ENCODE data around the gene MITF.
"Not testable (repeated sequence)": the region's sequence is repeated elsewhere in the genome, so short reads cannot be mapped to it uniquely, and the experiment has no call there.

Gene MITF

DNA sequence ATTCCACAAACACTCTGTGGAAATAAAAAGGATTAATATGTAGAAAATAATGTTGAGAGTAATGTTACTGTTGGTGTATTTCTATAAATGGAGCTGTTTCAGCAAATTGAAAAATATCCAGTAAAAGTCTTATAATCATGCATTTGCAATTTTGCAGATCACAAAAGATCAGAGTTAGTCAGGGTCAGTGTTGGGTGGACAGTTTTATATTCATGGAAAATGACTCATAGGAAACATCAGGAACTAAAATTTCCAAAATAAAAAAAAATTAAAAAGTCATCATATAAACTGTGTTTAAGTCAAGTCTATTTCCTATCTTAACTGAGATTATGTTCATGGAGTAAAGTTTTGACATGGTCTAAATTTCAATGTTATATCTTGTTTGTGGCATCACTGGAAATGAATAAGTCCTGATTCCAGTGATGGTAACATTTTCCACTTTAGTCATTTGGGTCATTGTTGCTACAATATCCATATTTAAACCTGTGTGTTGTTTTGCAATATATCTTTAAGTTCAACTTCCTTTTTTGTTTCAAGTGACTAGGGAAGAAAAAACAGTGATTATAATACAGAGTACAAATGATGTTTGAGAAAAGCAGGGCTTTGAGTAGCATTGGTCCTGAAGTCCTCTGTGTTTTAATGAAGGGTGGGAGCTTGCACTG is 37.8 kb downstream of the MITF start:
- no peaks in the 10 kb centered on the region for H3K4me1 ChIP-seq (ENCODE audit: insufficient read depth, low read length)
- H3K36me3 ChIP-seq (ENCODE audit: insufficient read depth, low read length) = no peaks in the 10 kb centered on the region
- H3K9ac ChIP-seq (ENCODE audit: low read depth, low read length) = no peak overlapping the region
- no peaks in the 10 kb centered on the region for H3K9me3 ChIP-seq (ENCODE audit: control insufficient read depth, insufficient read depth, low read length)

DNA sequence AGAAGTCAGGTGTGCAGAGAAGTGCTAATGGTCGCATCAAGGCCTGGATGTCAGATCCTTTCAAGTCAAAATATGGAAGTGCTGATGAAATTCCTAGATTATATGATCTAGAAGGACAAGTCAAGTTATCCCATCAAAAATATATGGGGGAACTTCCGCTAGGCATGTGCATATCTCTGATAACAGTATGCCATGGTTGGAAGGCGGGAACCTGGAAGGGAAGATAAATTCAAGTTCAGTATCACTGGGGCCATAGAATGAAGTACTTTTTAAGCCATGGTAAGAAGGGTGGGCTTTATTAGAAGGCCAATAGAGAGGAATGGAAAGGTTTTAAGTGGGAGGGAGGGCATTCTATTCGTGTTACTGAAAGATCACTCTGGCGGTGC is 38.3 kb downstream of the MITF start:
- no peaks in the 10 kb centered on the region for H3K9me3 ChIP-seq (ENCODE audit: control insufficient read depth, insufficient read depth, low read length)
- no peaks in the 10 kb centered on the region for H3K36me3 ChIP-seq (ENCODE audit: insufficient read depth, low read length)
- H3K4me1 ChIP-seq (ENCODE audit: insufficient read depth, low read length) = no peaks in the 10 kb centered on the region
- no peak overlapping the region for H3K9ac ChIP-seq (ENCODE audit: low read depth, low read length)

DNA sequence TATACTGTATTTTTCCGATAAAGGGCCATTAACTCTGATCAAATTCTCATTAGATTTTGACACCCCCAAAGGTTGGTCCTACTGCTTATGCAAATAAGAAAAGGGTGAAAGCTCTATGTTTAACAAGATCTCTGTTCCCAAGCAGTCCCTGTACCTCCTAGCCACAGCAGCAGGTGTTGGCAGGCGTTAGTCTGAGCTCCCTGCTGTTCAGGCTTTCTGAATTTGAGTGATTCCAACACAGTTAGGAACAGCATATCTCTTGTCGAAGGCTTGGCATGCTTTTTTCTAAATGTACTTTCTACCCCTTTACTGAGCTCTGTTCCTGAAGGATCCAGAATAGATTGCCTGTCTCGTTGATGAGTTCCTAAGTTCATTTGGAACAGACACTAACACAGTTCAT is 42.3 kb downstream of the MITF start:
- Histone ChIP-seq H3K4me1 (ENCODE audit: insufficient read depth, low read length) (peaks cover 21% of the 10 kb centered on the region), H3K9me3 (ENCODE audit: control insufficient read depth, insufficient read depth, low read length) (no peaks in the 10 kb centered on the region), H3K9ac (ENCODE audit: low read depth, low read length) (no peak overlapping the region), H3K36me3 (ENCODE audit: insufficient read depth, low read length) (no peaks in the 10 kb centered on the region)

DNA sequence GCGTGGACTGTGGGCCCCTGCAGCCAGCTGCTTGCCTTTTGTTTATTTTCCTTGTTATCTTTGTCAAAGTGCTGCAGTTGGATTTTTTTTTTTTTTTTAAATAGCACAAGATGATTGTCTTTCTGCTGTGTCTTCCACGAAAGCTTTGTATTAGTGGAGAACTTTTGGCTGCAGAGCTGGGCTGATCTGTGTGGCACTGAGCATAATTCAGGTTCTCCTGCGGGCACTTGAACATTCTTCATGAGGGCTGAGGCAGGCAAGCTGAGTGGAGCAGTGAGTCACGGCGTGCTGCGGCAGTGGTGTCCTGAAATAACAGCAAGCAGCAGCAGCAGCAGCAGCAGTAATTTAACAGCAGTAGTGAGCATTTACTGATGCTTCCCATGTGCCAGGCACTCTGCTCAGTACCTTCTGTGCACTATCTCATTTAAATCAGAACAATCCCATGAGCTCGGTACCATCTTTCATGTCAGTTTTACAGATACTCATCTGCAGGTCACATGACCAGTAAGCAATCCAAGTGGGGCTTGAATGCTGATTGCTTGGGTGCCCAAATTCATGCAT is 45.8 kb downstream of the MITF start:
- peaks cover 34% of the 10 kb centered on the region for H3K4me1 ChIP-seq (ENCODE audit: insufficient read depth, low read length)

DNA sequence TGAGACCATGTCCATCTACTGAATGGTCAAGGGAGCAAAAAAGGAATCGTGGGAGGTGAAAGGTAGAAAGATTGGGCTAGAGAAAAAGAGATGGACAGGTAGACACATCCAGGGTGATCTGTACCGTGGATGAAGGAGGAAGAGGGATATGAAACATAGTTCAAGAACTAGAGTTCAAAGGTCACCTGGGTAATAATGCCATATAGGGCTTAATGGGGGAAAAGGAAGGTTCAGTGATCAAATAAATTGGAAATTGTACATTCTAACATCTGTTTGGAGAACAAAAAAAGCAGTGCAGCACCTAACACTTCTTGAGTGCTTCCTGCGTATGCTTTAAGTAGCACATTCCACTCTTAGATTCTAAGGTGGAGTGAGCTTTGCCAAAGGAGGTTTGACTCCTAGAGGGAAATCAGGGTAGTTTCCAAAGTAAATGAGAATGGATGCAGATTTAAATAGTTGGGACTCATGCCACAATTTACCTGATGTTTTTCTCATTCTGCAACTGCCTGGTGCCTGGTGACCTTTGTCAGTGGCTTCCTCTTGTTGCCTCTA is 46.6 kb downstream of the MITF start:
- H3K9me3 ChIP-seq (ENCODE audit: control insufficient read depth, insufficient read depth, low read length) = no peaks in the 10 kb centered on the region
- H3K4me1 ChIP-seq (ENCODE audit: insufficient read depth, low read length) = peaks cover 34% of the 10 kb centered on the region
- no peaks in the 10 kb centered on the region for H3K36me3 ChIP-seq (ENCODE audit: insufficient read depth, low read length)
- no peak overlapping the region for H3K9ac ChIP-seq (ENCODE audit: low read depth, low read length)

More for the DNA sequence above, 45.8 kb downstream of the MITF start:
- no peak overlapping the region for H3K9ac ChIP-seq (ENCODE audit: low read depth, low read length)
- H3K36me3 ChIP-seq (ENCODE audit: insufficient read depth, low read length) = no peaks in the 10 kb centered on the region
- no peaks in the 10 kb centered on the region for H3K9me3 ChIP-seq (ENCODE audit: control insufficient read depth, insufficient read depth, low read length)

DNA sequence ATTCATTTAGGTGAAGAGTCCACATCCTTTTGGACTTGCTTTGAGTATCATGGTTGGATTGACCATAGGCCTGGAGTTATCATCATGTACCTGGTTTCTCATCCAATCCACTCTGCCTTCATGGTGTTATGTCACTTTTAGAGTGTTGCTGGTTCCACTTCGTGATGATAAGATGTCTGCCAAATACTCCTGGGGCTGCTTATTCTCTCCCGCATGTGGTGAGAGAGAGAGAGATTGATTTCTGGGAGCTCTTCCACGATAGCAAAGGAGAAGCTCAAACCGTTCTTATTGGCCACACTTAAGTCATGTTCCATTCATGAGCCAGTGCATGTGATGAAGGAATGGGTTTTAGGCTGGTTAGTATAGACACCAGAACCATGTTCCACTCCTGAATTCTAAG is 47.6 kb downstream of the MITF start:
- Histone ChIP-seq H3K9me3 (ENCODE audit: control insufficient read depth, insufficient read depth, low read length) (no peaks in the 10 kb centered on the region), H3K36me3 (ENCODE audit: insufficient read depth, low read length) (no peaks in the 10 kb centered on the region), H3K4me1 (ENCODE audit: insufficient read depth, low read length) (peaks cover 44% of the 10 kb centered on the region), H3K9ac (ENCODE audit: low read depth, low read length) (no peak overlapping the region)

DNA sequence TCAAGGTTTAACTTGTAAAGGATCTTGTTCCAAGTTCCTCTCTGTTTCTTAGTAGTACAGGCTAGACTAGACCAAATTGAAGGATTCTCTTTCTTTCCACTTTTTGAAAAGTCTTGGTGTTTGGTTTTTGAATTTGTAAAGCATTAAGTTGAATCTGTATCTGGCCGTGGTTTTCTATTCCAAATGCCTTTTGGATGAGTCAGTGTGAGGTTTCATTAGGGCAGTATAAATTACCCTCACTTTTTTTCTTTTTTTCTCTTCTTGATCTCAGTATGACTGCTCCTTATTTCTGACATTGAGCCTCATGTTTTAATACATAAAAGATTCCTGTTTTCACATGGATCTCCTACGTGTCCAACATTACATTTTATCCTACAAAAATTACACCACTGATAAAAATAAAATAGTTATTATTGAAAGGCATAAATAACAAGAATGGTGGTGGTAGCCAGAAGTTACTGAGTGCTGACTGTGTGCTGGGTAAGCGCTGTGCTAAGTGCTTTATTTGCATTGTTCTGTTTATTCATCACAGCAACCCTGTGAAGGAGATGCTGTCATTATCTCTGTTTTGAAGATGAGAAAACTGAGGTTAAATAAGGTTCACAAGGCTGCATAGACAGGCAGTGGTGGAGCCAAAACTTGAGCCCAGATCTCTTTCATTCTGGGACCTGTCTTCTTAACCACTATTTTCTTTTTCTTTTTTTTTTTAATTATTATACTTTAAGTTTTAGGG is 48.3 kb downstream of the MITF start:
- Histone ChIP-seq H3K9me3 (ENCODE audit: control insufficient read depth, insufficient read depth, low read length) (no peaks in the 10 kb centered on the region), H3K36me3 (ENCODE audit: insufficient read depth, low read length) (no peaks in the 10 kb centered on the region), H3K9ac (ENCODE audit: low read depth, low read length) (no peak overlapping the region), H3K4me1 (ENCODE audit: insufficient read depth, low read length) (peaks cover 47% of the 10 kb centered on the region)

DNA sequence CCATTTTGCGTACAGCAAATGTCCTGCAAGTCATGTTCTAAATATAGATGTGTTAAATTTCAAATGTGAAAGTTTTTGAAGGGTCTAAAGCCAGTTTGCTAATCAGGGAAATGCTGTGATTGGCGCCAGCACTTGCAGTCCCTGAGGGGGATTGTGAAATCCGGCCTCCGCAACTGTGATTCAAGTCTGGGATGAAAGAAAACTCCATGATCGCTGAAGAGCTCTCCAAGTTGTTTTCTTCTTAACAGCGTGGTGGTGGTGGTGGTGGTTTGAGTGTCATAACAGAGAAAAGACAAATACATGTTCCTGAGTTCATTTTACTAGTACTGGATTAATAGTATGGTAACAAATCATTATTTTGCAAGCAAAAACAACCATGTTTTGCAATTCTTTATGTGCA is 51.8 kb downstream of the MITF start:
- Histone ChIP-seq H3K9me3 (ENCODE audit: control insufficient read depth, insufficient read depth, low read length) (no peaks in the 10 kb centered on the region), H3K4me1 (ENCODE audit: insufficient read depth, low read length) (peaks cover 29% of the 10 kb centered on the region), H3K9ac (ENCODE audit: low read depth, low read length) (no peak overlapping the region), H3K36me3 (ENCODE audit: insufficient read depth, low read length) (no peaks in the 10 kb centered on the region)

DNA sequence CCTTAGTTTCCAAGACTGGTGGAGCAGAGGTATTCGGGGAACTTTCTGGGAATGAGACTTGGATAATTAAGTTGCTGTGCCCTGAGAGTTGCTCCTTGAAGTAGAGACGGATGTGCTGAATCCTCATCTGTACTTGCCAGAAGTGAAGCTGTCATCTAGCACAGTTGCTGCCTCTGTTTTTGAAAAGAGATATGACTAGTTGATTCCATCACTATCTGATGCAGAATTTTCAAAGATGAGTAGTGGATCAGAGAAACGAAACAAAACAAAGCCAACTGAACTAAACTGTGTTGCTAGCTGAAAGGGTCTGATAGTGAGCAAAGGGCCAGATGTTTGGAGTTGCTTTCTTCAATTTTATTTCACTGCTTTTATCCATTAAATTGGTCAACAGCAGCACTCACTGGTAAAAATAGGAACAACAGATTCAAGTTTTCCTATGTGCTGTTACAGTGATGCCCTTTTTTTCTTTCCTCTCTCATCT is 52.7 kb downstream of the MITF start:
- Histone ChIP-seq H3K9me3 (ENCODE audit: control insufficient read depth, insufficient read depth, low read length) (no peaks in the 10 kb centered on the region), H3K9ac (ENCODE audit: low read depth, low read length) (no peak overlapping the region), H3K36me3 (ENCODE audit: insufficient read depth, low read length) (no peaks in the 10 kb centered on the region), H3K4me1 (ENCODE audit: insufficient read depth, low read length) (peaks cover 22% of the 10 kb centered on the region)

DNA sequence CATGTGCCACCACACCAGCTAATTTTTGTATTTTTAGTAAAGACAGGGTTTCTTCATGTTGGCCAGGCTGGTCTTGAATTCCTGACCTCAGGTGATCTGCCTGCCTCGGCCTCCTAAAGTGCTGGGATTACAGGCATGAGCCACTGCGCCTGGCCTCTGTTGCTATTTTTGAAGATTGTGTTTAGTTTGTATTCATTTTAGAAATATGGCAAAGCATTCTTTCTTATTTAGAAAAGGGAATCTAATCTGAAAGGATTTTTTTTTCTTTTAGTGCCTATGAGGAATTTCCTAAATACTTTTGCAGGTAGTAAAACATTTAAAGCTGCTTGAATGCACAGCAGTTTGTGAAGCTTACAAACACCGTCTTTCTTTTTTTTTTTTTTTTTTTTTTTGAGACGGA is 56.9 kb downstream of the MITF start:
- H3K9me3 ChIP-seq (ENCODE audit: control insufficient read depth, insufficient read depth, low read length); H3K9ac ChIP-seq (ENCODE audit: low read depth, low read length); H3K36me3 ChIP-seq (ENCODE audit: insufficient read depth, low read length): not testable (repeated sequence)
- H3K4me1 ChIP-seq (ENCODE audit: insufficient read depth, low read length) = peaks cover 13% of the 10 kb centered on the region

DNA sequence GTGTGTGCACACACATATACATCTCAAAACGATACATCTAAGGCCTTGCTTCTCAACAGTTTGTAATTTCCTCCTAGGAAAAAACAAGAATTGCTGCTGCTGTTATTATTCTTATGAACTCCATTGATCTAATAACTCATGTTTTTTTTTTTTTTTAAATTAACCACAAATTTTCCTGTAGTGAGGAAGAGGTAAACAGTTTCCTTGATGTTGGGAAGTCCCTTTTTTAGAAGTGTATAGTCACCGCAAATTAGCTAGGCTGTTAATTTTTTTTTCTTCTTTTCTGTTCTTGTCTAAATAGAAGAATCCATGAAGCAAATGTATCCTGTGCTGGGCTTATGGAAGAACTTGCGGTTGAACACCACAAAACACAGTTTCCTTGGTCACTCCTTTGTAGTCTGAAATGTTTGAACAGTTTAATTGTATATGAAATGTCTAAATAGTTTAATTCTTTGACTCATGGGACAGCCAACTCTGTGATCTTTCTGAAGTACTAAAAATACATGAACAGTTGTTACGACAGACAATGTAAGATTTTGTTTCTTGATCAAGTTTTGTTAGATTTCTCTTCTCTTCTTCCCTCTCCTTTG is 64.5 kb downstream of the MITF start:
- Histone ChIP-seq H3K36me3 (ENCODE audit: insufficient read depth, low read length) (no peaks in the 10 kb centered on the region), H3K9ac (ENCODE audit: low read depth, low read length) (no peak overlapping the region), H3K9me3 (ENCODE audit: control insufficient read depth, insufficient read depth, low read length) (no peaks in the 10 kb centered on the region), H3K4me1 (ENCODE audit: insufficient read depth, low read length) (0 out of 2 replicates have a peak, but pooled peaks cover 3% of the 10 kb centered on the region)

DNA sequence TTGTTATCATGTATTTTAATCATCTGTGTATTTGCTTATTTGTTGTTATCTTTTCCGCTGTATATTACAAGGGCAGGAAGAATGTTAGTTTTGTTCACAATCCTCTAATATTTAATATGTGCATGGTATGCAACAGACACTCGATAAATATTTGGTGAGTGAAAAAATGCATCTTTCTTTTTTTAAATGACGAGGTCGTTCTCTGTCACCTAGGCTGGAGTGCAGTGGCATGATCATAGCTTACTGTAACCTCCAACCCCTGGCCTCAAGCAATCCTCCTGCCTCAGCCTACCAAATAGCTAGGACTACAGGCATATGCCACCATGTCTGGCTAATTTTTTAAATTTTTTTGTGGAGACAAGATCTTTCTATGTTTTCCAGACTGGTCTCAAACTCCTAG is 66.2 kb downstream of the MITF start:
- Histone ChIP-seq H3K9ac (ENCODE audit: low read depth, low read length) (no peak overlapping the region), H3K9me3 (ENCODE audit: control insufficient read depth, insufficient read depth, low read length) (no peaks in the 10 kb centered on the region), H3K36me3 (ENCODE audit: insufficient read depth, low read length) (no peaks in the 10 kb centered on the region), H3K4me1 (ENCODE audit: insufficient read depth, low read length) (peaks cover 8% of the 10 kb centered on the region; the same call in 1 of the 2 replicates)

DNA sequence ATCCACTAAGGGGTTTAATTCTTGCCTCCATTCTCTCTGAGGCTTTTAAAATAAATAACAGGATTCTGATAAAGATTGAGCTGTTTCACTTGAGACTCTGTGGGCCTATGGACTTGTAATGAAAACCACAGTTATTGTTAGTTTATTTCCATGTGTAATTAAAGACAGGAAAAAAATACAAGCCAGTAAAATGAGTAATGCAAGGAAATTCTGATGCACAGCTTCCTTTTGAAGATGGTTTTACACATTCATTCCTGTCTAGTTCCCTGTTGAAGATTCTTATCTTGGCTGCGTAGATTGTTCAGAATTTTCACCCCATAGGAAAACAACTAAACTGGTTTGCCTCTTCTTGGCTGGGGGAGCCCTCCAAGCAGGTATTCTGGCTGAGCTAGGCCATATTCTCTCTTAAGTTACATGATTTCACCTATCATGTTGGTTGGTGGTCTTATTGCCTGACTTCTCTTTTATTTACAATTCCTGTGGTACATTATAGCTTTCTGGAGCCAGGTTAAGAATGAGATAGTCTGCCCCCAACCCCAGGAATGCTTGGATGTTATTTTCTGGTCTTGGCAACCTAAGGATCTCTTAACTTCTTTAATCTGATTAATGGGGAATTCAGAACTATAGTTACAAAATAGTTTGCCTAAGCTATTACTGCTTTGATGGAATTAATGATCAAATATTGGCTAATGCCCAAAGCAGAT is 67.6 kb downstream of the MITF start:
- Histone ChIP-seq H3K9me3 (ENCODE audit: control insufficient read depth, insufficient read depth, low read length) (no peaks in the 10 kb centered on the region), H3K4me1 (ENCODE audit: insufficient read depth, low read length) (peaks cover 8% of the 10 kb centered on the region; the same call in 1 of the 2 replicates), H3K36me3 (ENCODE audit: insufficient read depth, low read length) (no peaks in the 10 kb centered on the region), H3K9ac (ENCODE audit: low read depth, low read length) (no peak overlapping the region)

DNA sequence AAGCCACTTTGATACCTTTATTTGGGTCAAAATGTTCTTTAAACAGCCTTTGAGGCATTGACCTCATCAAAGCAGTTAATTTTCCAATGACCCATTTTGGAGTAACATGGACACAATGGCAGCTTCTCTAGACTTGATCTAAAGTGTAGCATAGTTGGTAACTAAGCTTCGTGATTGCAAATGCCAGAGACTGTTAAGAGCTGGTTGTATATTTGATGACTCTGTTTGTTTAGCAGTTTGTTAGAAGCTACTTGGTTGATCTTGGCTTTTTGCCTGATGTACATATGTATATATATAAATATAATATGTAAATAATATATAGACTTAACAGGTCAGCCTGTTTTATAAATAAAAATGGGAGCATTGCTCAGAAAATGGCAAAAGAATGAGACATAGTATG is 68.4 kb downstream of the MITF start:
- Histone ChIP-seq H3K9ac (ENCODE audit: low read depth, low read length) (no peak overlapping the region), H3K9me3 (ENCODE audit: control insufficient read depth, insufficient read depth, low read length) (no peaks in the 10 kb centered on the region), H3K36me3 (ENCODE audit: insufficient read depth, low read length) (no peaks in the 10 kb centered on the region), H3K4me1 (ENCODE audit: insufficient read depth, low read length) (peaks cover 8% of the 10 kb centered on the region; the same call in 1 of the 2 replicates)
